A549 treated with AZD9567 at 1 μM for 4 hours (cell line): ENCODE results near the gene PLEKHH2. TPM values are rescaled to one million over a fixed set of nuclear protein-coding genes. Genes with fewer than 3 reads are reported as not detected.

Experiments
- total RNA-seq: library from RNA; stranded (reverse); fragments of 200-300 nt; extraction: Qiagen RNA extraction; gene quantifications from 5 replicates; pipeline ENCODE4 v1.2.3, GENCODE V29; 2022; ENCODE audit not compliant: insufficient read depth

Gene PLEKHH2
- 1.5 to 2.2 TPM (median 1.8 TPM) in 5 replicates for total RNA-seq

DNA sequence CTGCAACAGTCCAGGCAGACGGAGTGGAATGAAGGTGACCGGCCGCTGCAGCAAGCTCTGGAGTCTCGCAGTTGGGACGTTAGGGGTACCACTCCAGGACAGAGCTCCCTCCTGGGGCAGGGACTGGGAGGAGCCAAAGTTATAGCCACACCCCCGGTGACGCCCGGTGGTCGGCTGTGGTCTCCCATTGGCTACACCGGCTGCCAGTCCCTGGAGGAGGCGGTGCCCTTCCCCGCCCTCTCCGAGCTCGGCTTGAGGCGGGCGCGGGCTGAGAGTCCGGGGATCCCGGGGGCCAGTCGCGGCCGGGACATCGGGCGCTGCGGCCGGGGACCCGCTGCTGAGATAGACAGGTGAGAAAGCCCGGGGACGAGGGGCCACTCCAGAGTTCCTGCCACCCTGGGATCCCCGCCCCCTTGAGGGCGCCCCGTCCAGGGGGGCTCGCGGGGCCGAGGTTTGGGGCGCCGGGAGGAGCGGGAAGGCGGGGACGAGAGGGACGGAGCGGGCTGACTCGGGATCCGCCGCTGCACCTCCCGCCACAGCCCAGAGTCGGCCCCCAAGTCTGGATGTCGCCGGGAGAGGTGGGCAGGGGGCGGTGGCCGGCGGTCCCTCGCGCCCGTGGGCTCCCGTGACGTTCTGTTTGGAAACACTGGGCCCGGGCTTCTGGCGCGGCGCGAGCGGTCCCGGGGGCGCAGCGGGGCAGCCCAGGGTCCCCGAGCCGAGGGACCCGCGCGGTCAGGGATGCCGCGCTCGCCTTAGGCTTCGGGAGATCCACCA, at the start of gene PLEKHH2:
Gene PLEKHH2, plus strand, starts transcription at position 231 of the 774 bp plus-strand sequence. CDS start 7,414 bp downstream, outside the sequence.

GRCh38 chr2:43595603-43596412, 41.3 kb upstream of the PLEKHH2 start, which contains the start of gene THADA:
TSS of gene THADA (minus strand) at chr2:43596038. CDS start at chr2:43592392, 3,646 bp downstream.

DNA sequence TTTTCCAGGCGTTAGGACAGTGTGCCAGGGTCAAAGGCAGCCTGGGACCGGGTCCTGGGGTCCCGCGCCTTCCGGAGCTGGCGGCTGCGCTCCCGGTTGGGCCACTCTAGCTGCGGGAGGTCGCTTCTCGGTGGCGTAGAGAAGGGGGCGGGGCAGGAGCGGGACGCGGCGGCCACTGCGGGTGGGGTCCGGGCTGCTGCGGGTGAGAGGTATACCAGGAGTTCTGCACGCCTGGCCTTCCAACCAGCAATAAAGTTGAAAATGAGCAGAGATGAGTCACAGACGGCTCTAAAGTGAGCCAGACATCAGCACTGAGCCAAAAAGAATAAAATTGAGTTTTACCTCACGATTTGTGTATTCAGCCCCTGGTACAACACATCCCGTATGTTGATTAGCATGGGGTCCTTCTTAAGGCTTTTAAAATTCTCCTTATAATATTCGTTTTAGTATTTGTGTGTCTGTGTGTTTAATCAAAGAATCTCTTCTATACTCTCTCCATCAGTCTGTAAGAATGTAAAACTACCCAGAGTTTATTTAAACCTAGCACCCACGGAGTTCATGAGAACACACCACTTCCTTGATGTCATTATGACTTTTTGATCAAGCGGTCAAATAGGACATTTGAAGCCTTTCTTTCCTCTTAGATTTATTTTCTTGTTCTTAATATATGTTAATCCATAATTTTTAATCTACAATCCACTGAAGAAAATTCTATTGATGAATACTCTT, 39.4 kb downstream of the PLEKHH2 start, which contains the start of gene C1GALT1C1L:
Gene C1GALT1C1L, minus strand, starts transcription at position 108 of the 729 bp plus-strand sequence. Its CDS starts 107 bp downstream, at position 1.

GRCh38 chr2:43773876-43774613, 137.0 kb downstream of the PLEKHH2 start, which contains the start of gene DYNC2LI1:
TSS of gene DYNC2LI1 (plus strand) at chr2:43774039. CDS start at chr2:43774139, 100 bp downstream.

Other genes starting within 250 kb of the PLEKHH2 start
- gene THADA, start 41.2 kb upstream of the PLEKHH2 start, total RNA-seq: 21.9 to 24.1 TPM (median 21.9 TPM) in 5 replicates
- gene C1GALT1C1L, start 39.2 kb downstream of the PLEKHH2 start, total RNA-seq: 1.9 to 6.2 TPM (median 2.0 TPM) in 5 replicates
- 6.3 to 16.4 TPM (median 15.1 TPM) in 5 replicates for gene DYNC2LI1, start 136.8 kb downstream of the PLEKHH2 start, total RNA-seq
- 0.03 TPM in 1 of 5 replicates, not detected in the others for gene ABCG5, start 201.6 kb downstream of the PLEKHH2 start, total RNA-seq
- gene ABCG8, start 201.7 kb downstream of the PLEKHH2 start, total RNA-seq: not detected in 5 replicates